Mammary microvascular endothelial cell (primary cell): ENCODE measurements around the gene PKN3. TPM values are rescaled to one million over a fixed set of nuclear protein-coding genes. Genes with fewer than 3 reads are reported as not detected.

ENCODE experiments used
- total RNA-seq: library from RNA; depleted of rRNA; stranded (reverse); fragments of >200 nt; gene quantifications from 2 replicates; pipeline ENCODE4 v1.2.3, GENCODE V29; 2015

PKN3 gene
- 29.7 and 33.2 TPM in 2 replicates for total RNA-seq

GRCh38 chr9:128702445-128702948 is at the start of gene PKN3:
Gene PKN3, plus strand, starts transcription at chr9:128702503. Its CDS starts 413 bp downstream, at chr9:128702916.

GRCh38 chr9:128656416-128657343 is 45.6 kb upstream of the PKN3 start, which contains the start of gene DYNC2I2:
Gene DYNC2I2, minus strand, starts transcription at chr9:128656847. Its CDS starts 121 bp downstream, at chr9:128656726.

DNA sequence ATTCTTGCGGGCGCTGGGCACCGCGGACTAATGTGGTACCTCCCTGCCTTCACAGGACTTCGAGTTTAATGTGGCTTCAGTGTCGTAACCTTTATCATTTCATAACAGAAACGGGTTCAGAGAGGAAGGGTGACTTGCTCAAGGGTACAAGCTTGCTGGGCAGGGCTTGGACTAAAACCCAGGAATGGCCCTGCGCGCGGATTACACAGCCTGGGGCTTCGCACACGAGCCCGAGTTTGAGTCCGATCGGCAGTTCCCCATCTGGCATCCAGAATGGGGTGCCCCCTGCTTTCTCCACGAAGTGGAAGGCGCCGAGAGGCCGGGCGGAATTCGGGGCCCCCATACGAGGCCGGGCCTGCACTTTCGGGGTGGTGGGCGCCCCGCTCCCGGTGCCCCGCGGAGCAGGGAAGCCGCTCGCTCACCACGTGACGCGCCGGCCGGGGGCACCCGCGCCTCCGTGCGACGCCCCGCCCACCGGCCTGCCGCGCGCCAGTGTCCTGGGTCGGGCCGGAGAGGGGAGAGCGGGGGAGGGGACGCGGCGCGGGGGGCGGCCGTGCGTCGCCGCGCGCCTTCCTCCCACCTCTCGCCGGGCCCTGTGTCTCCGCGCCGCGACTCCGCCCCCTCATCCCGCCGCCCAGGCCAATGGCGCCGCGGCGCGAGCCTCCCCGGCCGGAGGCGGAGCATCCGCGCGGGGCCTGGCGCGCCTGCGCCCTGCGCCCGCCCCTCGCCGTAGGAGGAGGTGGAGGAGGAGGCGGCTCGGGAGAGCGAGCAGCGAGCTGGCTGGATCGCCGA is 13.6 kb upstream of the PKN3 start, which contains the start of gene SET:
SET (plus strand) TSS at position 722 of the 792 bp plus-strand sequence. CDS start 361 bp downstream, outside the sequence.

DNA sequence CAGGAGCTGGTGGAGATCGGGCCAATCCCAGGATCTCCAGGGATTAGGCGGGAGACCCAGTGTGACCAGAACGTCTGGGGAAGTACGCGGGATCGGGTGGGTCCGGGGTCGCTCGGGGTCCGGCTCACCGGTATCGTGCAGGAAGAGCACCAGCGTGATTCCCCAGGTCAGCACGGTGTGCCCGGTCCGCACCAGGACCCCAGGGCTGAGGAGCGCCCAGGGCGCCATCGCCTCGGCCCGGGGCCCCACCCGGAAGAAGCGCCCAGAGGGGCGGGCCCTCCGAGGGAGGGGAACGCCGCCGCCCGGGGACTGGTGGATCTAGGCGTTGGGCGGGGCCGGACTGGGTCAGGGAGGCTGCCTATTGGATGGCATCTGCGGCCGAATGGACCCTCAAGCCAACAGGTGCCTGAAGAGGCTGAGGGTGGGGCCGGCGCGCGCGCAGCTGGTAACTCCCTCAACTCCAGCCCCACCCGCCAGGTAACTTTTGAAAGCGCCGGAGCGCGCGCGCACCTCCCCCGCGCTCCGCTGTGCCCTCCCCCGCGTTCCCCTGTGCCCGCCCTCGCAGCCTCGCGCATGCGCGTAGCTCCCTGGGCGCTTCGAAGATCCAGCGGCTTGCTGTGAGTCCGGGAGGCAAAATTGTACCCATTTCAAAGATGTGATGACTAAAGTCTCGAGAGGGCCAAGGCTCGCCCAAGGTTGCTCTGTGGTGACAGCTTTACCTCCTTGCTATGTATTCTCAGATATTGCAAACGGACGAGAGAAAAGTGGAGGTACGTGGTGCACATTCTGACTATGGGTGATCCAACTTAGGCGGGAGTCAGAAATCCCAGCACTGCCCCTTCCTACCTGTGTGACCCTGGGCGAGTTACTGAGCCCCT is 21.8 kb downstream of the PKN3 start, which contains the start of gene ZDHHC12:
ZDHHC12 (minus strand) TSS at position 262 of the 878 bp plus-strand sequence; CDS start at position 228, 34 bp downstream.

Other genes starting within 250 kb of the PKN3 start
- gene ODF2, start 246.5 kb upstream of the PKN3 start, total RNA-seq, result 29.8 and 31.4 TPM in 2 replicates
- gene GLE1, start 197.8 kb upstream of the PKN3 start, total RNA-seq, result 26.4 and 27.5 TPM in 2 replicates
- gene SPTAN1, start 149.9 kb upstream of the PKN3 start, total RNA-seq, result 241 and 244 TPM in 2 replicates
- gene DYNC2I2, start 45.7 kb upstream of the PKN3 start, total RNA-seq, result 101 and 114 TPM in 2 replicates
- gene SET, start 13.3 kb upstream of the PKN3 start, total RNA-seq, result 356 and 448 TPM in 2 replicates
- gene ZDHHC12, start 21.6 kb downstream of the PKN3 start, total RNA-seq, result 101 and 114 TPM in 2 replicates
- 15.3 and 18.7 TPM in 2 replicates for gene ZER1, start 69.4 kb downstream of the PKN3 start, total RNA-seq
- gene TBC1D13, start 84.8 kb downstream of the PKN3 start, total RNA-seq, result 17.9 and 26.0 TPM in 2 replicates
- gene ENDOG, start 116.0 kb downstream of the PKN3 start, total RNA-seq, result 26.9 and 33.5 TPM in 2 replicates
- gene SPOUT1, start 127.3 kb downstream of the PKN3 start, total RNA-seq, result 22.0 and 28.4 TPM in 2 replicates
- 6.4 and 8.2 TPM in 2 replicates for gene KYAT1, start 179.4 kb downstream of the PKN3 start, total RNA-seq
- gene LRRC8A, start 179.6 kb downstream of the PKN3 start, total RNA-seq, result 135 and 140 TPM in 2 replicates
- 0.15 TPM in 1 of 2 replicates, not detected in the other for gene PHYHD1, start 218.5 kb downstream of the PKN3 start, total RNA-seq
- 35.5 and 37.8 TPM in 2 replicates for gene DOLK, start 245.1 kb downstream of the PKN3 start, total RNA-seq
- gene NUP188, start 245.2 kb downstream of the PKN3 start, total RNA-seq, result 50.4 and 50.8 TPM in 2 replicates